DMS79 (cell line): Measurements from ENCODE around the gene CCND3.

Experiments
- DNase-seq: peaks from one replicate; lab custom pipeline; 2025; lab: John Stamatoyannopoulos, UW

CCND3 gene

GRCh38 chr6:41921712-41921998 lies 20.0 kb downstream of the CCND3 start:
- DNase-seq = no peak

- DNase-seq = peak; percentile 88
Observed at GRCh38 chr6:41920921-41921711, 20.5 kb downstream of the CCND3 start, which contains the start of the genes BYSL and MED20. Gene BYSL, plus strand, starts transcription at chr6:41921499. Its CDS starts 64 bp downstream, at chr6:41921563. Gene MED20, minus strand, starts transcription at chr6:41921139. Its CDS starts 121 bp downstream, at chr6:41921018.

- DNase-seq = no peak
Observed at GRCh38 chr6:41917528-41917927, 24.1 kb downstream of the CCND3 start.

- no peak for DNase-seq
Observed at GRCh38 chr6:41914869-41915530, 26.6 kb downstream of the CCND3 start.

- no peak for DNase-seq
Observed at GRCh38 chr6:41914343-41914742, 27.3 kb downstream of the CCND3 start.

- no peak for DNase-seq
Observed at GRCh38 chr6:41909727-41910126, 31.9 kb downstream of the CCND3 start.

GRCh38 chr6:41901882-41902519 lies 39.6 kb downstream of the CCND3 start:
- no peak for DNase-seq

- DNase-seq = no peak
Observed at GRCh38 chr6:41900861-41901260, 40.7 kb downstream of the CCND3 start.

- no peak for DNase-seq
Observed at GRCh38 chr6:41896281-41896680, 45.3 kb downstream of the CCND3 start.

GRCh38 chr6:41895300-41896233 lies 46.0 kb downstream of the CCND3 start, which contains the start of gene USP49:
Gene USP49, minus strand, starts transcription at chr6:41895375. Its CDS starts 88,392 bp downstream, at chr6:41806983.
- DNase-seq = peak; percentile 93

- no peak for DNase-seq
Observed at GRCh38 chr6:41894366-41895299, 47.0 kb downstream of the CCND3 start.

GRCh38 chr6:41892921-41893564 lies 48.6 kb downstream of the CCND3 start:
- DNase-seq = no peak

GRCh38 chr6:41887331-41887751 lies 54.3 kb downstream of the CCND3 start:
- DNase-seq = no peak

- no peak for DNase-seq
Observed at GRCh38 chr6:41885930-41886329, 55.7 kb downstream of the CCND3 start.

- DNase-seq = no peak
Observed at GRCh38 chr6:41884957-41885356, 56.7 kb downstream of the CCND3 start.
